ENCODE results near the gene WRAP73. TPM values are rescaled to one million over a fixed set of nuclear protein-coding genes. Genes with fewer than 3 reads are reported as not detected.

Gene WRAP73
- total and polyA plus RNA-seq, 8 donors = 0.89 to 55.4 (median 12.6) TPM

DNA sequence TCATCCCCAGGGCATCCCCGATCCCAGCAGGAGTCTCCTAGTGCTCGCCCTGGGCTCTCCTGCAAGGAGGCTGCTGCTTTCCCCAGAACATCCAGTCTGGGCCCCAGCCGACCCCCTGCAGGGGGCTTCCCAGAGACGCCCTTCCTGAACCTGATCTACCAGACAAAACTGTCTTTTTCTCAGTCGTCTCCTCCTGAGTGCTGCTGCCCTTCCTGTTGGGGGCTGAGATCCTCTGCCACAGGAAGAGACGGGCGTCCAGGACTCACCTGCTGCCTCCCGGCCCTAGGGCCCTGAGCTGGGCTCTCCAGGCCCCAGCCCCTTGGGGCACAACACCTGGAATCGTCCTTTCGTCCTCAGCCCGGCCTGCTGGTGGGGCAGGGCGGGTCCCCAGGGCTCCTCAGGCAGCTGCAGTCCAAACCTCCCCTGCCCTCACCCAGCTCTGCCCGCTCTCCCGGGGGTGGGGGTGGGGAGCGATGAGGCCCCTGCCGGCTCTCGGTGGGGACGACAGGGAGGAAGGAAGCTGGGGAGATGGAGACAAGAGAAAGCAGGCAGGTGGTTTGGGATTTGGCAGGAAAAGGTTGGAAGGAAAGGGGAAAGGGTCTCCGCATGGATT, 39.3 kb upstream of the WRAP73 start:
- H3K9me3 ChIP-seq = no peaks in the 10 kb centered on the region
- H3K36me3 ChIP-seq = no peaks in the 10 kb centered on the region
- no peak for DNase-seq
- no peak overlapping the region for H3K27ac ChIP-seq
- intact Hi-C loops (cut with DNase I; ENCODE audit: low total_unique reads) = no loop called here
- 50 to 56% (median 54%) methylated on average over 18 to 19 of the region's 19 CpGs for WGBS, 5 donors
- H3K4me3 ChIP-seq = no peak overlapping the region
- peaks cover 0 to 55% (median 8%) of the 10 kb centered on the region in 3 donors for H3K27me3 ChIP-seq
- TF ChIP-seq POLR2A (IDR thresholded peaks at IDR 0.05) (no peak), POLR2AphosphoS5 (IDR thresholded peaks at IDR 0.05) (no peak)
- TF ChIP-seq, protein P1, sequence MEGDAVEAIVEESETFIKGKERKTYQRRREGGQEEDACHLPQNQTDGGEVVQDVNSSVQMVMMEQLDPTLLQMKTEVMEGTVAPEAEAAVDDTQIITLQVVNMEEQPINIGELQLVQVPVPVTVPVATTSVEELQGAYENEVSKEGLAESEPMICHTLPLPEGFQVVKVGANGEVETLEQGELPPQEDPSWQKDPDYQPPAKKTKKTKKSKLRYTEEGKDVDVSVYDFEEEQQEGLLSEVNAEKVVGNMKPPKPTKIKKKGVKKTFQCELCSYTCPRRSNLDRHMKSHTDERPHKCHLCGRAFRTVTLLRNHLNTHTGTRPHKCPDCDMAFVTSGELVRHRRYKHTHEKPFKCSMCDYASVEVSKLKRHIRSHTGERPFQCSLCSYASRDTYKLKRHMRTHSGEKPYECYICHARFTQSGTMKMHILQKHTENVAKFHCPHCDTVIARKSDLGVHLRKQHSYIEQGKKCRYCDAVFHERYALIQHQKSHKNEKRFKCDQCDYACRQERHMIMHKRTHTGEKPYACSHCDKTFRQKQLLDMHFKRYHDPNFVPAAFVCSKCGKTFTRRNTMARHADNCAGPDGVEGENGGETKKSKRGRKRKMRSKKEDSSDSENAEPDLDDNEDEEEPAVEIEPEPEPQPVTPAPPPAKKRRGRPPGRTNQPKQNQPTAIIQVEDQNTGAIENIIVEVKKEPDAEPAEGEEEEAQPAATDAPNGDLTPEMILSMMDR (IDR thresholded peaks at IDR 0.05) = no peak
- peaks cover under 1 to 3% (median 1%) of the 10 kb centered on the region in 4 donors for H3K4me1 ChIP-seq

GRCh38 chr1:3688356-3689137, 38.6 kb upstream of the WRAP73 start:
- WGBS, 5 donors = 51 to 63% (median 56%) methylated on average over 18 to 29 of the region's 29 CpGs
- Histone ChIP-seq H3K36me3 (no peaks in the 10 kb centered on the region), H3K9me3 (no peaks in the 10 kb centered on the region), H3K27ac (no peak overlapping the region), H3K4me3 (no peak overlapping the region), H3K27me3 (peaks cover 0 to 62% (median 15%) of the 10 kb centered on the region in 3 donors), H3K4me1 (peaks cover 4 to 8% (median 6%) of the 10 kb centered on the region in 4 donors)
- intact Hi-C loops (cut with DNase I; ENCODE audit: low total_unique reads) = no loop called here
- TF ChIP-seq, protein P1 (IDR thresholded peaks at IDR 0.05) = no peak
- TF ChIP-seq EP300 (IDR thresholded peaks at IDR 0.05) (no peak), POLR2AphosphoS5 (IDR thresholded peaks at IDR 0.05) (no peak), POLR2A (IDR thresholded peaks at IDR 0.05) (no peak)
- DNase-seq = no peak

- peaks cover 0 to 69% (median 15%) of the 10 kb centered on the region in 3 donors for H3K27me3 ChIP-seq
- H3K36me3 ChIP-seq = no peaks in the 10 kb centered on the region
- 74 to 85% (median 80%) methylated on average over 10 to 12 of the region's 12 CpGs for WGBS, 5 donors
- no peak for DNase-seq
- no peak overlapping the region for H3K4me3 ChIP-seq
- intact Hi-C loops (cut with DNase I; ENCODE audit: low total_unique reads) = no loop called here
- no peak overlapping the region for H3K27ac ChIP-seq
- peaks cover 4 to 8% (median 6%) of the 10 kb centered on the region in 4 donors for H3K4me1 ChIP-seq
- no peak for TF ChIP-seq EP300 (IDR thresholded peaks at IDR 0.05)
- TF ChIP-seq, protein P1 (IDR thresholded peaks at IDR 0.05) = no peak
- TF ChIP-seq POLR2AphosphoS5 (IDR thresholded peaks at IDR 0.05) = no peak
- TF ChIP-seq POLR2A (IDR thresholded peaks at IDR 0.05) = no peak
- H3K9me3 ChIP-seq = no peaks in the 10 kb centered on the region
Observed at GRCh38 chr1:3687504-3687903, 37.6 kb upstream of the WRAP73 start.

GRCh38 chr1:3685906-3686305, 36.0 kb upstream of the WRAP73 start:
- TF ChIP-seq POLR2A (IDR thresholded peaks at IDR 0.05) (no peak), EP300 (IDR thresholded peaks at IDR 0.05) (no peak), POLR2AphosphoS5 (IDR thresholded peaks at IDR 0.05) (no peak)
- TF ChIP-seq, protein P1 (IDR thresholded peaks at IDR 0.05) = no peak
- WGBS, 5 donors = 84 to 100% (median 85%) methylated on average over 1 to 19 of the region's 19 CpGs
- Histone ChIP-seq H3K36me3 (no peaks in the 10 kb centered on the region), H3K4me3 (no peak overlapping the region), H3K27me3 (peaks cover 0 to 75% (median 15%) of the 10 kb centered on the region in 3 donors), H3K9me3 (no peaks in the 10 kb centered on the region), H3K27ac (no peak overlapping the region), H3K4me1 (peaks cover 4 to 8% (median 6%) of the 10 kb centered on the region in 4 donors)
- intact Hi-C loops (cut with DNase I; ENCODE audit: low total_unique reads) = no loop called here
- DNase-seq = no peak

Data from stomach (tissue), 9 donors.